ENCODE data around the gene DDX6. TPM values are rescaled to one million over a fixed set of nuclear protein-coding genes. Genes with fewer than 3 reads are reported as not detected.
"Not testable (repeated sequence)": the region's sequence is repeated elsewhere in the genome, so short reads cannot be mapped to it uniquely, and the experiment has no call there.

The DDX6 gene
- total and polyA plus RNA-seq, 3 experiments from 2014 or later = 85.6 to 189 (median 187) TPM

GRCh38 chr11:118820412-118821357 is 29.7 kb upstream of the DDX6 start:
- no peaks in the 10 kb centered on the region for H3K36me3 ChIP-seq (ENCODE audit: insufficient read depth, low read length)
- H3K4me3 Mint-ChIP-seq = no peak overlapping the region
- no peaks in the 10 kb centered on the region for H3K36me3 Mint-ChIP-seq
- no peaks in the 10 kb centered on the region for H3K9me3 ChIP-seq (ENCODE audit: low read length)
- ChIA-PET POLR2A (no interaction called here), CTCF (interaction anchor here (0.8 kb wide), 2 partner anchors 18 to 29 kb away, joined by 3 read pairs; no protein-coding TSS in a partner anchor)
- no peak overlapping the region for H3K4me3 ChIP-seq (ENCODE audit: low read length)
- no peaks in the 10 kb centered on the region for H3K9me3 Mint-ChIP-seq
- H3K4me1 Mint-ChIP-seq = peaks cover 6 to 13% (median 8%) of the 10 kb centered on the region in 3 donors
- no peaks in the 10 kb centered on the region for H3K27me3 Mint-ChIP-seq
- no peak for DNase-seq
- H3K4me1 ChIP-seq (ENCODE audit: insufficient read depth, low read length) = peaks cover 5% of the 10 kb centered on the region
- H3K27me3 ChIP-seq (ENCODE audit: insufficient read depth, low read length, poor library complexity, severe bottlenecking) = no peaks in the 10 kb centered on the region
- H3K27ac ChIP-seq (ENCODE audit: low read depth, low read length) = no peak overlapping the region
- no peak overlapping the region for H3K27ac Mint-ChIP-seq

- H3K27me3 ChIP-seq (ENCODE audit: insufficient read depth, low read length, poor library complexity, severe bottlenecking); H3K27ac ChIP-seq (ENCODE audit: low read depth, low read length); H3K4me1 ChIP-seq (ENCODE audit: insufficient read depth, low read length); CTCF ChIA-PET; H3K36me3 ChIP-seq (ENCODE audit: insufficient read depth, low read length); H3K9me3 ChIP-seq (ENCODE audit: low read length); POLR2A ChIA-PET; H3K27me3 Mint-ChIP-seq; H3K4me3 ChIP-seq (ENCODE audit: low read length); H3K9me3 Mint-ChIP-seq; DNase-seq; H3K27ac Mint-ChIP-seq; H3K36me3 Mint-ChIP-seq: not testable (repeated sequence)
- H3K4me3 Mint-ChIP-seq = peak overlapping the region in 1 of 7 donors; percentile 45
- peaks cover 6 to 13% (median 8%) of the 10 kb centered on the region in 3 donors for H3K4me1 Mint-ChIP-seq
These were observed 29.0 kb upstream of the DDX6 start for GRCh38 chr11:118820025-118820379.

- H3K27ac ChIP-seq (ENCODE audit: low read depth, low read length) = no peak overlapping the region
- H3K27me3 ChIP-seq (ENCODE audit: insufficient read depth, low read length, poor library complexity, severe bottlenecking) = no peaks in the 10 kb centered on the region
- no peak for DNase-seq
- ChIA-PET CTCF (no interaction called here), POLR2A (no interaction called here)
- H3K4me1 Mint-ChIP-seq = peaks cover 6 to 13% (median 8%) of the 10 kb centered on the region in 3 donors
- H3K9me3 Mint-ChIP-seq = no peaks in the 10 kb centered on the region
- no peaks in the 10 kb centered on the region for H3K36me3 ChIP-seq (ENCODE audit: insufficient read depth, low read length)
- H3K36me3 Mint-ChIP-seq = no peaks in the 10 kb centered on the region
- no peaks in the 10 kb centered on the region for H3K9me3 ChIP-seq (ENCODE audit: low read length)
- no peak overlapping the region for H3K4me3 ChIP-seq (ENCODE audit: low read length)
- no peak overlapping the region for H3K27ac Mint-ChIP-seq
- no peaks in the 10 kb centered on the region for H3K27me3 Mint-ChIP-seq
- peaks cover 5% of the 10 kb centered on the region for H3K4me1 ChIP-seq (ENCODE audit: insufficient read depth, low read length)
- peak overlapping the region in 2 of 7 donors; percentile 45 to 51 for H3K4me3 Mint-ChIP-seq
These were observed 28.5 kb upstream of the DDX6 start for GRCh38 chr11:118819334-118820024.

- POLR2A ChIA-PET = no interaction called here
- Histone ChIP-seq H3K36me3 (ENCODE audit: insufficient read depth, low read length) (no peaks in the 10 kb centered on the region), H3K27me3 (ENCODE audit: insufficient read depth, low read length, poor library complexity, severe bottlenecking) (no peaks in the 10 kb centered on the region), H3K27ac (ENCODE audit: low read depth, low read length) (no peak overlapping the region), H3K4me1 (ENCODE audit: insufficient read depth, low read length) (peaks cover 5% of the 10 kb centered on the region), H3K4me3 (ENCODE audit: low read length) (no peak overlapping the region), H3K9me3 (ENCODE audit: low read length) (no peaks in the 10 kb centered on the region)
- H3K4me3 Mint-ChIP-seq = no peak overlapping the region
- peaks cover 6 to 13% (median 8%) of the 10 kb centered on the region in 3 donors for H3K4me1 Mint-ChIP-seq
- DNase-seq = no peak
- H3K27ac Mint-ChIP-seq = no peak overlapping the region
- no peaks in the 10 kb centered on the region for H3K27me3 Mint-ChIP-seq
- H3K36me3 Mint-ChIP-seq = no peaks in the 10 kb centered on the region
- CTCF ChIA-PET = no interaction called here
- H3K9me3 Mint-ChIP-seq = no peaks in the 10 kb centered on the region
These were observed 27.2 kb upstream of the DDX6 start for GRCh38 chr11:118818130-118818529.

GRCh38 chr11:118813551-118813950 is 22.6 kb upstream of the DDX6 start:
- Histone ChIP-seq H3K27me3 (ENCODE audit: insufficient read depth, low read length, poor library complexity, severe bottlenecking) (no peaks in the 10 kb centered on the region), H3K36me3 (ENCODE audit: insufficient read depth, low read length) (no peaks in the 10 kb centered on the region), H3K4me1 (ENCODE audit: insufficient read depth, low read length) (peaks cover 3% of the 10 kb centered on the region), H3K9me3 (ENCODE audit: low read length) (no peaks in the 10 kb centered on the region), H3K4me3 (ENCODE audit: low read length) (no peak overlapping the region), H3K27ac (ENCODE audit: low read depth, low read length) (no peak overlapping the region)
- CTCF ChIA-PET = interaction anchor here (1.5 kb wide), 1 partner anchor 21 kb away, joined by 4 read pairs; no protein-coding TSS in a partner anchor
- peak overlapping the region in 1 of 8 donors; percentile 4 for H3K27ac Mint-ChIP-seq
- no peak for DNase-seq
- no peaks in the 10 kb centered on the region for H3K36me3 Mint-ChIP-seq
- no peaks in the 10 kb centered on the region for H3K27me3 Mint-ChIP-seq
- POLR2A ChIA-PET = no interaction called here
- peaks cover 0 to under 1% (median under 1%) of the 10 kb centered on the region in 3 donors for H3K4me1 Mint-ChIP-seq
- no peak overlapping the region for H3K4me3 Mint-ChIP-seq
- H3K9me3 Mint-ChIP-seq = no peaks in the 10 kb centered on the region

- no peaks in the 10 kb centered on the region for H3K9me3 ChIP-seq (ENCODE audit: low read length)
- no peaks in the 10 kb centered on the region for H3K27me3 ChIP-seq (ENCODE audit: insufficient read depth, low read length, poor library complexity, severe bottlenecking)
- DNase-seq = no peak
- Mint-ChIP-seq H3K27me3 (no peaks in the 10 kb centered on the region), H3K4me1 (peaks cover 4 to 7% (median 5%) of the 10 kb centered on the region in 3 donors), H3K36me3 (no peaks in the 10 kb centered on the region), H3K27ac (peak overlapping the region in 1 of 8 donors; percentile 27), H3K4me3 (no peak overlapping the region), H3K9me3 (no peaks in the 10 kb centered on the region)
- H3K4me3 ChIP-seq (ENCODE audit: low read length) = no peak overlapping the region
- H3K36me3 ChIP-seq (ENCODE audit: insufficient read depth, low read length) = no peaks in the 10 kb centered on the region
- CTCF ChIA-PET = interaction anchor here (1.5 kb wide), 1 partner anchor 20 kb away, joined by 4 read pairs; no protein-coding TSS in a partner anchor
- POLR2A ChIA-PET = no interaction called here
- peaks cover 8% of the 10 kb centered on the region for H3K4me1 ChIP-seq (ENCODE audit: insufficient read depth, low read length)
- H3K27ac ChIP-seq (ENCODE audit: low read depth, low read length) = no peak overlapping the region
These were observed 21.5 kb upstream of the DDX6 start for GRCh38 chr11:118812485-118812884.

- no peaks in the 10 kb centered on the region for H3K36me3 ChIP-seq (ENCODE audit: insufficient read depth, low read length)
- peak overlapping the region in 3 of 8 donors; percentile 10 to 48 (median 43) for H3K27ac Mint-ChIP-seq
- peaks cover 8% of the 10 kb centered on the region for H3K4me1 ChIP-seq (ENCODE audit: insufficient read depth, low read length)
- peak in 1 of 5 donors; percentile 34 for DNase-seq
- ChIA-PET POLR2A (no interaction called here), CTCF (no interaction called here)
- no peaks in the 10 kb centered on the region for H3K27me3 ChIP-seq (ENCODE audit: insufficient read depth, low read length, poor library complexity, severe bottlenecking)
- no peaks in the 10 kb centered on the region for H3K36me3 Mint-ChIP-seq
- H3K9me3 Mint-ChIP-seq = no peaks in the 10 kb centered on the region
- no peaks in the 10 kb centered on the region for H3K9me3 ChIP-seq (ENCODE audit: low read length)
- no peak overlapping the region for H3K4me3 Mint-ChIP-seq
- H3K4me3 ChIP-seq (ENCODE audit: low read length) = no peak overlapping the region
- peaks cover 4 to 7% (median 5%) of the 10 kb centered on the region in 3 donors for H3K4me1 Mint-ChIP-seq
- no peak overlapping the region for H3K27ac ChIP-seq (ENCODE audit: low read depth, low read length)
- H3K27me3 Mint-ChIP-seq = peaks cover 4 to 8% of the 10 kb centered on the region in 2 donors
These were observed 17.1 kb upstream of the DDX6 start for GRCh38 chr11:118807800-118808778.
